ENCODE results near the gene SH3BP1.

Gene SH3BP1

DNA sequence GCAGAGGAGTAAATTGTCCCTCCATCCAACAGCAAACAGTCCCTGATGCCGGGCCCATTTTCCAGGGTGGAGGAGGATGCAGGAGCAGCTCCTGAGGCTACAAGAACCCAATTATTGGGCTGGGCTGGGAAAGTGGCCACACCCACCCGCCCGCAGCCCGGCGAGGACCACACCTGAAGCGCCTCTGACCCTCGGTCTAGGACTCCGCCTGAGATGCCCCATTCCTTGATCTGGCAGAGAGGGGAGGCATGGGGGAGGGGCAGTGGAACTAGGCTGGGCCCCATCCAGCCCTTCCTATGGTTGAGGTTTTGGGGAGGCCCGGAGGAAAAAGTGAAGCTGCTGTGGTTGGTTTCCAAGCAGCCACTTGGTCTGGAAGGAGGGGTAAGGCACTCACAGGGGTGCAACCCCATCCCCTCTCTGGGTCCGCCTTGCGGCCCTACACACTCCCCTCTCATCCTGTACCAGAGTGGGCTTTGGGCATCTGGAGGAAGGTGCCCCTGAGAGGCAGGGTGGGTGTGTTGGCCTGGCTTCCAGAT, 33.5 kb downstream of the SH3BP1 start:
- TF ChIP-seq, protein P1, sequence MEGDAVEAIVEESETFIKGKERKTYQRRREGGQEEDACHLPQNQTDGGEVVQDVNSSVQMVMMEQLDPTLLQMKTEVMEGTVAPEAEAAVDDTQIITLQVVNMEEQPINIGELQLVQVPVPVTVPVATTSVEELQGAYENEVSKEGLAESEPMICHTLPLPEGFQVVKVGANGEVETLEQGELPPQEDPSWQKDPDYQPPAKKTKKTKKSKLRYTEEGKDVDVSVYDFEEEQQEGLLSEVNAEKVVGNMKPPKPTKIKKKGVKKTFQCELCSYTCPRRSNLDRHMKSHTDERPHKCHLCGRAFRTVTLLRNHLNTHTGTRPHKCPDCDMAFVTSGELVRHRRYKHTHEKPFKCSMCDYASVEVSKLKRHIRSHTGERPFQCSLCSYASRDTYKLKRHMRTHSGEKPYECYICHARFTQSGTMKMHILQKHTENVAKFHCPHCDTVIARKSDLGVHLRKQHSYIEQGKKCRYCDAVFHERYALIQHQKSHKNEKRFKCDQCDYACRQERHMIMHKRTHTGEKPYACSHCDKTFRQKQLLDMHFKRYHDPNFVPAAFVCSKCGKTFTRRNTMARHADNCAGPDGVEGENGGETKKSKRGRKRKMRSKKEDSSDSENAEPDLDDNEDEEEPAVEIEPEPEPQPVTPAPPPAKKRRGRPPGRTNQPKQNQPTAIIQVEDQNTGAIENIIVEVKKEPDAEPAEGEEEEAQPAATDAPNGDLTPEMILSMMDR (IDR thresholded peaks at IDR 0.05) = no peak

DNA sequence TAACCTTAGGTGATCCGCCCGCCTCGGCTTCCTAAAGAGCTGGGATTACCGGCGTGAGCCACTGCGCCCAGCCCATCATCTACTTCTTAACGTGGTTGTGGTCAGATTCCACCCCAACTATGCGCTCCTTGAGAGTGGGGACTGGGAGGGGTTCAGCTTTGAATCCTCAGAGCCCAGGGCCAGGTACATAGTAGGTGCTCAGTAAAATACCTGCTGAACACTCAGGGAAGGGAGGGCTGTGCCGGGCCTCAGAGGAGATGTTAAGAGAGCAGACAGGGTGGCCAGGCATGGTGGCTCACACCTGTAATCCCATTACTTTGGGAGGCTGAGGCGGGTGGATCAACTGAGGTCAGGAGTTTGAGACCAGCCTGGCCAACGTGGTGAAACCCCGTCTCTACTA, 34.8 kb downstream of the SH3BP1 start:
- TF ChIP-seq, protein P1 (IDR thresholded peaks at IDR 0.05) = no peak

DNA sequence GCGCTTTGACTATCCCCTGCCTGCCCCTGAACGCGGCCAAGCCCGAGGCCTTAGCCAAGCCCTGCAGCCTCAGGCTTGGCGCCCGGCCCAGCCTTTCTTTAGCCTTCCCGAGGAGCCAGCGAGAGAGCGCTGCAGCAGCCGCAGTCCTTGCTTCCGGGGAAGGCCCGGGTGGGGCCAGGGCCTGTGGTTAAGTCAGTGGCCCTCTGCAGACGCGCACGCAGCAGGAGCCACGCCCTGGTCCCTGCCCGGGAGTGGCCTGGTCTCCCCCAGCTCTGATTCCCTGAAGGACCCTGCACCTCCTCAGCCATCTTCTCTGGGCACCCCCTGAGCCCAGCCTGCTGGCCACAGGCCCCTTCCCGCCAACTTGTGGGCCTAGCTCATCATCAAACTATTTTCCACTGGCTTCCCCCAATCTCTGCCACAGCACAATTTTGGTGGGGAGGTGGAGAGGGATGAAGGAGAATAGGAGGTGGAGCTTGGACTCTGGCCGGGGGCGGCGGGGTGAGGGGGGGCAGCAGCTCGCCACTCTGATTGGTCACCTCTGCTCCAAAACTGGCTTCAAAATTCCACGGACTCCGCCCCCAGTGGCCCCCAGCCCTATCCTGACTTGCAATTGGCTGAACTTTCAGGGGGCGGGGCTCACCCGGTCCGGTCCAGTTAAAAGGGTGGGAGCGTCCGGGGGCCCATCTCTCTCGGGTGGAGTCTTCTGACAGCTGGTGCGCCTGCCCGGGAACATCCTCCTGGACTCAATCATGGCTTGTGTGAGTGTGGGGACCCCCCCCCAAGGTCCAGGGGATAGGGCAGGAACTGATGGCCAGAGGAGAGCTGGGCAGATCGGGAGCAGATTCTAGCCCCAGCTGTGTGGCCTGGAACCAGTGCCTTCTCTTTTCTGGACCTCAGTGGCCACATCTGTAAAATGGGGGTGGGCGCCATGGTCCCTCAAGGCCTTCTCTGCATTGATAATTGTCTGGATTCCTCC, 35.8 kb downstream of the SH3BP1 start, which contains the start of gene LGALS1:
TSS of gene LGALS1 (plus strand) at position 686 of the 979 bp plus-strand sequence. CDS start at position 753, 67 bp downstream.
- TF ChIP-seq, protein P1 (IDR thresholded peaks at IDR 0.05) = no peak

GRCh38 chr22:37675930-37676735, 36.7 kb downstream of the SH3BP1 start:
- TF ChIP-seq, protein P1 (IDR thresholded peaks at IDR 0.05) = no peak

DNA sequence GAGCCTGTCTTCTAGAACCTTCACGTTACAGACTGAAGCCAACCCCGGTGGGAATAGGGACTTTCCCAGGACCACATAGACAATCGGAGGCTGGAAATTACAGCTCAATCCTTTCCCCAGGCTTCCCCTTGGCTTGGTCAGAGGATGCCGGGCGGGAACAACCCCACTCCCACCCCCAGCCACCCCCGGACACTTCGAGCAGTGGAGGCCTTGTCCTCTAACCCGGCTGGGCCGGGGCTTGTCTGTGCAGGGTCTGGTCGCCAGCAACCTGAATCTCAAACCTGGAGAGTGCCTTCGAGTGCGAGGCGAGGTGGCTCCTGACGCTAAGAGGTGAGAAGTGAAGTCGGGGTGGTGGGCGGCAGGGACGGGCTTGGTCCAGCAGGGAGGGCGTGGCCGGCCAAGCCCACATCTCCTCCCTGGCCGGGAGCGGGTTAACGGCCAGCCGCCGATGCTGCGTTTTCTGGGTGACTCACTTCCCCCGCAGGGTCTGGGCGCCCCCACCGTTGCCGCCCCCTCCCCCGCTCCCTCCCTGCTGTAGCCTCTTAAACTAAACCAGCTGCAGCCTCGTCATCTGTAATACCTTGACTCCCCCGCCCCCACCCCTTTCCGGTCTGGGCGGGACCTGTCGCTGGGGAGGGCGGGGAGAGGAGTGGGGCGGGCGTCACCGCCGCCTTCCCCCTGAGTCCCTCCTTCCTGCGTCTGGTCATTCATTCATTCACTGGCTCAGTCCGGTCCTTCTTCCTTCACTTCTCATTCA, 37.4 kb downstream of the SH3BP1 start:
- TF ChIP-seq, protein P1 (IDR thresholded peaks at IDR 0.05) = no peak

- TF ChIP-seq, protein P1 (IDR thresholded peaks at IDR 0.05) = no peak
These were observed 38.1 kb downstream of the SH3BP1 start for GRCh38 chr22:37677493-37677974.
